ENCODE results near the gene IKBIP.
"Not testable (repeated sequence)": the region's sequence is repeated elsewhere in the genome, so short reads cannot be mapped to it uniquely, and the experiment has no call there.

IKBIP gene

GRCh38 chr12:98653866-98654493, 9.4 kb upstream of the IKBIP start:
- H3K4me3 ChIP-seq (ENCODE audit: control insufficient read depth in 1 of 7, extremely low read depth in 1 of 7, insufficient read depth in 4 of 7, low read depth in 2 of 7, low read length in 6 of 7) = no peak overlapping the region
- no CpG with 5 or more reads among the region's 1 CpG for WGBS (ENCODE audit: insufficient coverage)
- peaks cover 0 to 9% (median 2%) of the 10 kb centered on the region in 4 experiments for H3K4me1 ChIP-seq (ENCODE audit: control extremely low read depth in 1 of 4, control insufficient read depth in 4 of 4, insufficient read depth in 4 of 4, low read length in 3 of 4)
- H3K27me3 ChIP-seq (replicated peaks in 2 of 5; ENCODE audit: control insufficient read depth in 4 of 5, insufficient read depth in 5 of 5, low read length in 4 of 5) = no peaks in the 10 kb centered on the region
- no peaks in the 10 kb centered on the region for H3K9me3 ChIP-seq (ENCODE audit: control extremely low read depth in 1 of 5, control insufficient read depth in 4 of 5, insufficient read depth in 2 of 5, low read depth in 1 of 5, low read length in 4 of 5)
- no peak overlapping the region for H3K27ac ChIP-seq (ENCODE audit: insufficient read depth in 1 of 2, low read depth in 1 of 2, low read length in 2 of 2, poor library complexity in 1 of 2, severe bottlenecking in 2 of 2)
- CTCF ChIA-PET = interaction anchor here (0.7 to 7.4 kb wide), 8 partner anchors 8 to 225 kb away, joined by 3 to 87 read pairs (median 4); partner anchors contain the start of gene IKBIP
- POLR2A ChIA-PET = no interaction called here
- DNase-seq = peak; percentile 71 to 82 (median 80)
- peaks cover 14 to 41% (median 34%) of the 10 kb centered on the region in 4 experiments for H3K36me3 ChIP-seq (ENCODE audit: control insufficient read depth in 4 of 4, insufficient read depth in 4 of 4, low read length in 3 of 4)

GRCh38 chr12:98651328-98651727, 6.7 kb upstream of the IKBIP start:
- no peaks in the 10 kb centered on the region for H3K27me3 ChIP-seq (replicated peaks in 2 of 5; ENCODE audit: control insufficient read depth in 4 of 5, insufficient read depth in 5 of 5, low read length in 4 of 5)
- peaks cover 0 to 11% (median 7%) of the 10 kb centered on the region in 4 experiments for H3K4me1 ChIP-seq (ENCODE audit: control extremely low read depth in 1 of 4, control insufficient read depth in 4 of 4, insufficient read depth in 4 of 4, low read length in 3 of 4)
- H3K36me3 ChIP-seq (ENCODE audit: control insufficient read depth in 4 of 4, insufficient read depth in 4 of 4, low read length in 3 of 4) = peaks cover 12 to 30% (median 24%) of the 10 kb centered on the region in 4 experiments
- no peak overlapping the region for H3K27ac ChIP-seq (ENCODE audit: insufficient read depth in 1 of 2, low read depth in 1 of 2, low read length in 2 of 2, poor library complexity in 1 of 2, severe bottlenecking in 2 of 2)
- no peaks in the 10 kb centered on the region for H3K9me3 ChIP-seq (ENCODE audit: control extremely low read depth in 1 of 5, control insufficient read depth in 4 of 5, insufficient read depth in 2 of 5, low read depth in 1 of 5, low read length in 4 of 5)
- POLR2A ChIA-PET = no interaction called here
- DNase-seq = no peak
- H3K4me3 ChIP-seq (ENCODE audit: control insufficient read depth in 1 of 7, extremely low read depth in 1 of 7, insufficient read depth in 4 of 7, low read depth in 2 of 7, low read length in 6 of 7) = no peak overlapping the region
- CTCF ChIA-PET = interaction anchor here (0.6 to 7.4 kb wide), 12 partner anchors 13 to 233 kb away, joined by 3 to 87 read pairs (median 4); no protein-coding TSS in a partner anchor

GRCh38 chr12:98646294-98647090, 1.9 kb upstream of the IKBIP start:
- H3K4me3 ChIP-seq (ENCODE audit: control insufficient read depth in 1 of 7, extremely low read depth in 1 of 7, insufficient read depth in 4 of 7, low read depth in 2 of 7, low read length in 6 of 7) = peak overlapping the region in 6 of 7 experiments; percentile 94 to 99 (median 98)
- POLR2A ChIA-PET = interaction anchor here (0.9 kb wide), 1 partner anchor 50 kb away, joined by 8 read pairs; no protein-coding TSS in a partner anchor
- 9% methylated on average over 4 of the region's 8 CpGs for WGBS (ENCODE audit: insufficient coverage)
- H3K4me1 ChIP-seq (ENCODE audit: control extremely low read depth in 1 of 4, control insufficient read depth in 4 of 4, insufficient read depth in 4 of 4, low read length in 3 of 4) = peaks cover 3 to 28% (median 17%) of the 10 kb centered on the region in 4 experiments
- CTCF ChIA-PET = interaction anchor here (1.0 to 1.8 kb wide), 8 partner anchors 8 to 80 kb away, joined by 3 to 10 read pairs (median 5); partner anchors contain the start of gene SLC25A3
- DNase-seq = peak; percentile 32 to 46 (median 38)
- H3K27ac ChIP-seq (ENCODE audit: insufficient read depth in 1 of 2, low read depth in 1 of 2, low read length in 2 of 2, poor library complexity in 1 of 2, severe bottlenecking in 2 of 2) = peak overlapping the region in 1 of 2 experiments; percentile 87
- H3K9me3 ChIP-seq (ENCODE audit: control extremely low read depth in 1 of 5, control insufficient read depth in 4 of 5, insufficient read depth in 2 of 5, low read depth in 1 of 5, low read length in 4 of 5) = no peaks in the 10 kb centered on the region
- peaks cover 7 to 23% (median 20%) of the 10 kb centered on the region in 4 experiments for H3K36me3 ChIP-seq (ENCODE audit: control insufficient read depth in 4 of 4, insufficient read depth in 4 of 4, low read length in 3 of 4)
- H3K27me3 ChIP-seq (replicated peaks in 2 of 5; ENCODE audit: control insufficient read depth in 4 of 5, insufficient read depth in 5 of 5, low read length in 4 of 5) = no peaks in the 10 kb centered on the region

GRCh38 chr12:98645572-98646067, 1.0 kb upstream of the IKBIP start:
- peak; percentile 25 to 65 (median 62) for DNase-seq
- Histone ChIP-seq H3K4me3 (ENCODE audit: control insufficient read depth in 1 of 7, extremely low read depth in 1 of 7, insufficient read depth in 4 of 7, low read depth in 2 of 7, low read length in 6 of 7) (peak overlapping the region; percentile 94 to 99 (median 98)), H3K4me1 (ENCODE audit: control extremely low read depth in 1 of 4, control insufficient read depth in 4 of 4, insufficient read depth in 4 of 4, low read length in 3 of 4) (peaks cover 3 to 29% (median 17%) of the 10 kb centered on the region in 4 experiments), H3K27ac (ENCODE audit: insufficient read depth in 1 of 2, low read depth in 1 of 2, low read length in 2 of 2, poor library complexity in 1 of 2, severe bottlenecking in 2 of 2) (peak overlapping the region in 1 of 2 experiments; percentile 87), H3K36me3 (ENCODE audit: control insufficient read depth in 4 of 4, insufficient read depth in 4 of 4, low read length in 3 of 4) (peaks cover 6 to 16% (median 16%) of the 10 kb centered on the region in 4 experiments), H3K27me3 (replicated peaks in 2 of 5; ENCODE audit: control insufficient read depth in 4 of 5, insufficient read depth in 5 of 5, low read length in 4 of 5) (no peaks in the 10 kb centered on the region), H3K9me3 (ENCODE audit: control extremely low read depth in 1 of 5, control insufficient read depth in 4 of 5, insufficient read depth in 2 of 5, low read depth in 1 of 5, low read length in 4 of 5) (no peaks in the 10 kb centered on the region)
- WGBS (ENCODE audit: insufficient coverage) = 0% methylated on average over 14 of the region's 24 CpGs
- POLR2A ChIA-PET = interaction anchor here (0.9 kb wide), 1 partner anchor 49 kb away, joined by 8 read pairs; no protein-coding TSS in a partner anchor
- CTCF ChIA-PET = interaction anchor here (1.0 to 1.8 kb wide), 7 partner anchors 8 to 79 kb away, joined by 3 to 10 read pairs (median 5); partner anchors contain the start of gene SLC25A3

GRCh38 chr12:98644433-98644711, 216 bp downstream of the IKBIP start:
- CTCF ChIA-PET = interaction anchor here (0.8 to 2.1 kb wide), 5 partner anchors 10 to 151 kb away, joined by 3 to 7 read pairs (median 3); no protein-coding TSS in a partner anchor
- H3K27ac ChIP-seq (ENCODE audit: insufficient read depth in 1 of 2, low read depth in 1 of 2, low read length in 2 of 2, poor library complexity in 1 of 2, severe bottlenecking in 2 of 2) = peak overlapping the region; percentile 68 to 87
- 0% methylated on average over 20 of the region's 20 CpGs for WGBS (ENCODE audit: insufficient coverage)

DNA sequence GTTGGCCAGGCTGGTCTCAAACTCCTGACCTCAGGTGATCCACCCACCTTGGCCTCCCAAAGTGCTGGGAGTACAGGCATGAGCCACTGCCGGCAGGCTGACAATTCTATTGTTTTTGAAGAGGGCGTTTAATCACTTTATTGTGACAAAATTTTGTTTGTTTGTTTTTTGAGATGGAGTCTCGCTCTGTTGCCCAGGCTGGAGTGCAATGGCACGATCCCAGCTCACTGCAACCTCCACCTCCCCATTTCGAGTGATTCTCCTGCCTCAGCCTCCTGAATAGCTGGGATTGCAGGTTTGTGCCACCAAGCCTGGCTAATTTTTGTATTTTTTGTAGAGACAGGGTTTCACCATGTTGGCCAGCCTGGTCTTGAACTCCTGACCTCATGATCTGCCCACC, 1.8 kb downstream of the IKBIP start:
- DNase-seq; POLR2A ChIA-PET; H3K9me3 ChIP-seq (ENCODE audit: control extremely low read depth in 1 of 5, control insufficient read depth in 4 of 5, insufficient read depth in 2 of 5, low read depth in 1 of 5, low read length in 4 of 5); H3K27ac ChIP-seq (ENCODE audit: insufficient read depth in 1 of 2, low read depth in 1 of 2, low read length in 2 of 2, poor library complexity in 1 of 2, severe bottlenecking in 2 of 2); H3K36me3 ChIP-seq (ENCODE audit: control insufficient read depth in 4 of 4, insufficient read depth in 4 of 4, low read length in 3 of 4); H3K27me3 ChIP-seq (replicated peaks in 2 of 5; ENCODE audit: control insufficient read depth in 4 of 5, insufficient read depth in 5 of 5, low read length in 4 of 5): not testable (repeated sequence)
- 100% methylated on average over 1 of the region's 5 CpGs for WGBS (ENCODE audit: insufficient coverage)
- CTCF ChIA-PET = interaction anchor here (0.8 to 1.1 kb wide), 2 partner anchors 34 to 36 kb away, joined by 3 to 4 read pairs; no protein-coding TSS in a partner anchor
- Histone ChIP-seq H3K4me1 (ENCODE audit: control extremely low read depth in 1 of 4, control insufficient read depth in 4 of 4, insufficient read depth in 4 of 4, low read length in 3 of 4) (peaks cover 3 to 29% (median 16%) of the 10 kb centered on the region in 4 experiments), H3K4me3 (ENCODE audit: control insufficient read depth in 1 of 7, extremely low read depth in 1 of 7, insufficient read depth in 4 of 7, low read depth in 2 of 7, low read length in 6 of 7) (peak overlapping the region in 1 of 7 experiments; percentile 99)

More at GRCh38 chr12:98644433-98644711, 216 bp downstream of the IKBIP start:
- DNase-seq = peak in 1 of 3 donors; percentile 70
- POLR2A ChIA-PET = interaction anchor here (0.8 to 1.6 kb wide), 3 partner anchors 13 to 50 kb away, joined by 3 to 9 read pairs (median 3); partner anchors contain the start of gene SLC25A3
- no peaks in the 10 kb centered on the region for H3K9me3 ChIP-seq (ENCODE audit: control extremely low read depth in 1 of 5, control insufficient read depth in 4 of 5, insufficient read depth in 2 of 5, low read depth in 1 of 5, low read length in 4 of 5)
- peak overlapping the region; percentile 94 to 99 (median 98) for H3K4me3 ChIP-seq (ENCODE audit: control insufficient read depth in 1 of 7, extremely low read depth in 1 of 7, insufficient read depth in 4 of 7, low read depth in 2 of 7, low read length in 6 of 7)
- peaks cover 0 to 10% (median 5%) of the 10 kb centered on the region in 4 experiments for H3K36me3 ChIP-seq (ENCODE audit: control insufficient read depth in 4 of 4, insufficient read depth in 4 of 4, low read length in 3 of 4)
- peaks cover 3 to 29% (median 17%) of the 10 kb centered on the region in 4 experiments for H3K4me1 ChIP-seq (ENCODE audit: control extremely low read depth in 1 of 4, control insufficient read depth in 4 of 4, insufficient read depth in 4 of 4, low read length in 3 of 4)
- no peaks in the 10 kb centered on the region for H3K27me3 ChIP-seq (replicated peaks in 2 of 5; ENCODE audit: control insufficient read depth in 4 of 5, insufficient read depth in 5 of 5, low read length in 4 of 5)

Data from common myeloid progenitor, CD34-positive (primary cell).